H1 (cell line): ENCODE data around the gene HABP4.

Source experiments
- CHD2 ChIP-seq: IDR thresholded peaks from 2 replicates; pipeline ENCODE4 v1.6.1; 2012; ENCODE audit warnings: low read length, improper control_type of control experiment
- PHF8 ChIP-seq: fragments of 200-600 bp; sonication (generic); conservative IDR thresholded peaks from 2 replicates; pipeline ENCODE4 v1.7.1; 2012; ENCODE audit warnings: low read depth, mild to moderate bottlenecking, inconsistent platforms, low read length, moderate library complexity
- SP1 ChIP-seq: IDR thresholded peaks from 2 replicates; pipeline ENCODE4 v1.6.1; 2011; ENCODE audit warnings: low read depth, low read length
- TF ChIP-seq, protein P1 (sequence below), 3 experiments: IDR thresholded peaks; 1 replicate in 2 of 3; 2 replicates in 1 of 3; pipeline versions ENCODE4 v1.5.1 to v1.6.1; 2011; ENCODE audit warnings: low read length in 3 of 3, mild to moderate bottlenecking in 3 of 3, inconsistent platforms in 2 of 3, low read depth in 1 of 3, moderate library complexity in 1 of 3; ENCODE audit not compliant: insufficient read depth in 1 of 3; ENCODE audit errors: control extremely low read depth in 1 of 3
- TF ChIP-seq, protein P2 (sequence below): IDR thresholded peaks from 2 replicates; pipeline ENCODE4 v1.6.1; 2011; ENCODE audit warnings: low read depth, mild to moderate bottlenecking, low read length; ENCODE audit not compliant: insufficient read depth
- TF ChIP-seq, protein P3 (sequence below): IDR thresholded peaks from 2 replicates; pipeline ENCODE4 v1.6.1; 2012; ENCODE audit warnings: inconsistent platforms

DNA sequence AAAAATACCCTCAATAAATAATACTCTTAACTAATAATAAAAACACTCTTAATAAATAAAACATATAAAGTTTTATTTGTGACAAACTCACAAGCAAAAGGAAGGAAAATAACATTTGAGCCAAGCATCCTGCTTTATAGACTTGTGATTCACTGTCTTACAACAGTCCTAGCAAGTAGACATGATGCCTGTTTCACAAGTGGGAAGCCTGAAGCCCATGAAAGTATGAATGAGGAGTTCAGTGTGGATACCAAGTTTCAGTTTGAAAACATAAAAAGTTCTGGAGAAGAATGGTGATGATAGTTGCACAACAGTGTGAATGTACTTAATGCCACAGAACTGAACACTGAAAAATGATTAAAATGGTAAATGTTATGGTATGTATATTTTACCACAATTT lies 10.9 kb downstream of the HABP4 start:
- TF ChIP-seq, protein P1, sequence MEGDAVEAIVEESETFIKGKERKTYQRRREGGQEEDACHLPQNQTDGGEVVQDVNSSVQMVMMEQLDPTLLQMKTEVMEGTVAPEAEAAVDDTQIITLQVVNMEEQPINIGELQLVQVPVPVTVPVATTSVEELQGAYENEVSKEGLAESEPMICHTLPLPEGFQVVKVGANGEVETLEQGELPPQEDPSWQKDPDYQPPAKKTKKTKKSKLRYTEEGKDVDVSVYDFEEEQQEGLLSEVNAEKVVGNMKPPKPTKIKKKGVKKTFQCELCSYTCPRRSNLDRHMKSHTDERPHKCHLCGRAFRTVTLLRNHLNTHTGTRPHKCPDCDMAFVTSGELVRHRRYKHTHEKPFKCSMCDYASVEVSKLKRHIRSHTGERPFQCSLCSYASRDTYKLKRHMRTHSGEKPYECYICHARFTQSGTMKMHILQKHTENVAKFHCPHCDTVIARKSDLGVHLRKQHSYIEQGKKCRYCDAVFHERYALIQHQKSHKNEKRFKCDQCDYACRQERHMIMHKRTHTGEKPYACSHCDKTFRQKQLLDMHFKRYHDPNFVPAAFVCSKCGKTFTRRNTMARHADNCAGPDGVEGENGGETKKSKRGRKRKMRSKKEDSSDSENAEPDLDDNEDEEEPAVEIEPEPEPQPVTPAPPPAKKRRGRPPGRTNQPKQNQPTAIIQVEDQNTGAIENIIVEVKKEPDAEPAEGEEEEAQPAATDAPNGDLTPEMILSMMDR (IDR thresholded peaks at IDR 0.05; ENCODE audit: control extremely low read depth in 1 of 3, insufficient read depth in 1 of 3, low read depth in 1 of 3, low read length in 3 of 3), result no peak
- TF ChIP-seq CHD2 (no peak), PHF8 (no peak), SP1 (no peak)
- TF ChIP-seq, protein P2, sequence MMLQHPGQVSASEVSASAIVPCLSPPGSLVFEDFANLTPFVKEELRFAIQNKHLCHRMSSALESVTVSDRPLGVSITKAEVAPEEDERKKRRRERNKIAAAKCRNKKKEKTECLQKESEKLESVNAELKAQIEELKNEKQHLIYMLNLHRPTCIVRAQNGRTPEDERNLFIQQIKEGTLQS, result no peak
- TF ChIP-seq, protein P3, sequence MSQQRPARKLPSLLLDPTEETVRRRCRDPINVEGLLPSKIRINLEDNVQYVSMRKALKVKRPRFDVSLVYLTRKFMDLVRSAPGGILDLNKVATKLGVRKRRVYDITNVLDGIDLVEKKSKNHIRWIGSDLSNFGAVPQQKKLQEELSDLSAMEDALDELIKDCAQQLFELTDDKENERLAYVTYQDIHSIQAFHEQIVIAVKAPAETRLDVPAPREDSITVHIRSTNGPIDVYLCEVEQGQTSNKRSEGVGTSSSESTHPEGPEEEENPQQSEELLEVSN, result no peak
